HepG2 (cell line): ENCODE measurements around the gene MUL1. TPM values are rescaled to one million over a fixed set of nuclear protein-coding genes. Genes with fewer than 3 reads are reported as not detected.

ENCODE experiments used
- AKAP8 ChIP-seq: sonication (generic); formaldehyde crosslinking; IDR thresholded peaks from 2 replicates; pipeline ENCODE4 v1.5.1; 2020; ENCODE audit warnings: mild to moderate bottlenecking, missing genetic modification reagents
- DBP ChIP-seq: sonication (generic); formaldehyde crosslinking; IDR thresholded peaks from 2 replicates; pipeline ENCODE4 v1.4.0; 2020; ENCODE audit warnings: missing genetic modification reagents; ENCODE audit errors: not compliant biosample characterization
- DRAP1 ChIP-seq: IDR thresholded peaks from 2 replicates; pipeline ENCODE4 v1.6.1; 2016; ENCODE audit warnings: missing genetic modification reagents, missing compliant biosample characterization
- ETV5 ChIP-seq: IDR thresholded peaks from 2 replicates; pipeline ENCODE4 v1.6.1; 2018; ENCODE audit warnings: missing biosample characterization, missing genetic modification reagents, inconsistent platforms, borderline replicate concordance
- GABPA ChIP-seq, 2 experiments: IDR thresholded peaks; 2 replicates each; pipeline ENCODE4 v1.6.1; 2011 to 2016; ENCODE audit warnings: low read depth in 2 of 2, low read length in 1 of 2, missing biosample characterization in 1 of 2, missing genetic modification characterization in 1 of 2
- GLMP ChIP-seq: sonication (generic); formaldehyde crosslinking; IDR thresholded peaks from 2 replicates; pipeline ENCODE4 v1.9.0; 2021; ENCODE audit warnings: missing genetic modification reagents, mild to moderate bottlenecking, borderline replicate concordance
- HOXA5 ChIP-seq: sonication (generic); formaldehyde crosslinking; IDR thresholded peaks from 2 replicates; pipeline ENCODE4 v1.4.0; 2020; ENCODE audit warnings: missing genetic modification reagents
- JDP2 ChIP-seq: sonication (generic); formaldehyde crosslinking; IDR thresholded peaks from 2 replicates; pipeline ENCODE4 v1.8.1; 2022; ENCODE audit warnings: missing genetic modification reagents, borderline replicate concordance
- KLF12 ChIP-seq: sonication (generic); formaldehyde crosslinking; IDR thresholded peaks from 2 replicates; pipeline ENCODE4 v1.4.0; 2020; ENCODE audit warnings: missing genetic modification reagents, borderline replicate concordance
- MAZ ChIP-seq, 2 experiments: sonication (generic) in 1 of 2; formaldehyde crosslinking in 1 of 2; IDR thresholded peaks; 2 replicates each; pipeline versions ENCODE4 v1.5.0 to v1.6.1; 2012 to 2020; ENCODE audit warnings: low read depth in 2 of 2, mild to moderate bottlenecking in 2 of 2, borderline replicate concordance in 1 of 2, improper control_type of control experiment in 1 of 2, low read length in 1 of 2, missing genetic modification reagents in 1 of 2, moderate library complexity in 1 of 2
- MTA3 ChIP-seq: sonication (generic); formaldehyde crosslinking; IDR thresholded peaks from 2 replicates; pipeline ENCODE4 v1.4.0; 2020; ENCODE audit warnings: missing genetic modification reagents
- NR2C2 ChIP-seq: sonication (generic); formaldehyde crosslinking; IDR thresholded peaks from 2 replicates; pipeline ENCODE4 v1.4.0; 2020; ENCODE audit warnings: missing genetic modification reagents, mild to moderate bottlenecking, moderate library complexity, borderline replicate concordance
- PAX8 ChIP-seq: sonication (generic); formaldehyde crosslinking; IDR thresholded peaks from 2 replicates; pipeline ENCODE4 v1.8.0; 2022; ENCODE audit warnings: mild to moderate bottlenecking, missing genetic modification reagents, borderline replicate concordance
- RFX3 ChIP-seq: IDR thresholded peaks from 2 replicates; pipeline ENCODE4 v1.6.1; 2016; ENCODE audit warnings: missing biosample characterization, missing genetic modification reagents
- SIX1 ChIP-seq: sonication (generic); formaldehyde crosslinking; IDR thresholded peaks from 2 replicates; pipeline ENCODE4 v1.4.0; 2020; ENCODE audit warnings: missing genetic modification reagents, borderline replicate concordance
- SNAPC2 ChIP-seq: sonication (generic); formaldehyde crosslinking; IDR thresholded peaks from 2 replicates; pipeline ENCODE4 v1.8.1; 2022; ENCODE audit warnings: mild to moderate bottlenecking, missing genetic modification reagents
- U2AF2 ChIP-seq: fragments of 200-400 bp; formaldehyde crosslinking; IDR thresholded peaks from 2 replicates; pipeline ENCODE4 v1.6.1; 2017; ENCODE audit warnings: low read depth, mild to moderate bottlenecking, low read length
- ZNF510 ChIP-seq: sonication (generic); formaldehyde crosslinking; IDR thresholded peaks from 2 replicates; pipeline ENCODE4 v1.4.0; 2020; ENCODE audit warnings: low read depth, mild to moderate bottlenecking, missing genetic modification reagents
- ZNF513 ChIP-seq: sonication (generic); formaldehyde crosslinking; conservative IDR thresholded peaks from 2 replicates; pipeline ENCODE4 v1.5.0; 2020; ENCODE audit warnings: missing genetic modification reagents
- ZNF546 ChIP-seq: sonication (generic); formaldehyde crosslinking; conservative IDR thresholded peaks from 2 replicates; pipeline ENCODE4 v1.8.1; 2023; ENCODE audit warnings: mild to moderate bottlenecking, missing genetic modification reagents
- ZNF761 ChIP-seq: sonication (generic); formaldehyde crosslinking; conservative IDR thresholded peaks from 2 replicates; pipeline ENCODE4 v1.4.0; 2020; ENCODE audit warnings: mild to moderate bottlenecking, missing genetic modification reagents
- ZSCAN12 ChIP-seq: sonication (generic); formaldehyde crosslinking; IDR thresholded peaks from 2 replicates; pipeline ENCODE4 v1.9.0; 2021; ENCODE audit warnings: mild to moderate bottlenecking, missing genetic modification reagents
- ZSCAN20 ChIP-seq: sonication (generic); formaldehyde crosslinking; IDR thresholded peaks from 2 replicates; pipeline ENCODE4 v1.4.0; 2020; ENCODE audit warnings: missing genetic modification reagents, mild to moderate bottlenecking, borderline replicate concordance
- polyA plus RNA-seq, 8 experiments: library from polyadenylated mRNA; depleted of rRNA in 3 of 8; stranded (reverse) in 7 of 8; unstranded in 1 of 8; fragments of >200 nt; fragmentation: Illumina TruSeq in 4 of 8; extraction: Trizol in 4 of 8; gene quantifications; 2 replicates each; pipeline versions ENCODE4 v1.2.1 to v1.2.3, GENCODE V29; 2011 to 2016; ENCODE audit warnings: low read depth in 4 of 8, missing spikeins in 1 of 8, mixed read lengths in 1 of 8; ENCODE audit not compliant: insufficient read depth in 1 of 8
- total RNA-seq, 5 experiments: library from RNA; depleted of rRNA; stranded (reverse); fragments of >200 nt; fragmentation: Illumina TruSeq; extraction: Trizol; gene quantifications; 2 replicates each; pipeline ENCODE4 v1.2.3, GENCODE V29; 2016; ENCODE audit warnings: low read depth in 1 of 5
- TF ChIP-seq, protein P1 (sequence below): sonication (generic); formaldehyde crosslinking; IDR thresholded peaks from 2 replicates; pipeline ENCODE4 v1.5.0; 2020; ENCODE audit warnings: missing genetic modification reagents

The MUL1 gene
- total and polyA plus RNA-seq, 2 of the 13 experiments (the other 11 are each of a cell fraction or from before 2014, with no cell fraction given): 21.5 to 26.5 TPM

DNA sequence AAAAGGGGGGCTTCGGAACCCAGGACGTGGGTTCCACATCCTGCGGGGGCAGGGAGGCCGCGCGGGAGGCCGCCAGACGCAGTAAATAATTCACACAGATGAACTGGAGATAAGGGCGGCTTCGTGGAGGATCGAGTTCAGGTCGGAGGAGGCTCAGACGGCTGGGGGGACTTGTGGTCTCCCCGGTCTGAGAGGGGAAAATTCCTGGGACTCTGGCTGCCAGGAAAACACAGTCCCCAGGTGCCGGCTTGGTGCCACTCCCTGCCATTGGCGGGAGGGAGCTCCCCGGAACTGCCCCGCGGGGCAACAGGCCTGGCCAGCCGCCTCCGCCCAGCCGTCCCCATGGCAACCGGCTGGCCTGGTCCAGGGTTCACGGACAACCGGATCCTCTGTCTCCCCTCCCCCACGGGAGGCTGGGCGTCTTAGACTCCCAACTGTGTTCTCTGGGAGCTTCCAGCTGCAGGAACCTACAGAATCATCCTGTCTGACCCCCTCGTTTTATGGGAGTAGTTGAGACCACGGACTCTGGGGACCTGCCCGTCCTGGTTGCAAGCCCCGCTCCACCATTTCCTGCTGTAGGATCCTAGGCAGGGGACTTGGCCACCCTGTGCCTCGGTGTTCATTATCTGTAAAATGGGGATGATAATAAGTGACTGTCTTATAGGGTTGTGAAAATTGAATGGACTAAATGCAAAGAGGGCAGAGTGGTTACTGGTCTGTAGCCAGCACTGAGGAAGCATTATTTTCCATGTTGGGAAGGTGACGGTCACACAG is 31.5 kb downstream of the MUL1 start (continued):
- TF ChIP-seq ZNF761 (CRISPR knock-in tag) (0 out of 2 replicates have a peak, but pooled peaks have one; percentile 74), U2AF2 (peak; percentile 96), SNAPC2 (CRISPR knock-in tag) (no peak), GABPA (IDR thresholded peaks at IDR 0.05; ENCODE audit: low read depth, low read length) (0 out of 2 replicates have a peak, but pooled peaks have one; percentile 18), GABPA (CRISPR knock-in tag; IDR thresholded peaks at IDR 0.05; ENCODE audit: low read depth) (peak; percentile 77), SIX1 (CRISPR knock-in tag) (no peak), DBP (CRISPR knock-in tag) (no peak), ZNF510 (CRISPR knock-in tag) (peak; percentile 36; the same call in 1 of the 2 replicates), ZNF546 (CRISPR knock-in tag) (no peak; the same call in 1 of the 2 replicates), MAZ (IDR thresholded peaks at IDR 0.05; ENCODE audit: borderline replicate concordance, low read depth, low read length) (peak; percentile 69), MAZ (CRISPR knock-in tag; IDR thresholded peaks at IDR 0.05; ENCODE audit: low read depth) (peak; percentile 85), ETV5 (peak; percentile 100), ZSCAN20 (CRISPR knock-in tag) (peak; percentile 21; the same call in 1 of the 2 replicates), ZSCAN12 (CRISPR knock-in tag) (no peak), RFX3 (CRISPR knock-in tag) (peak; percentile 99), DRAP1 (peak; percentile 76), KLF12 (CRISPR knock-in tag) (peak; percentile 84; the same call in 1 of the 2 replicates), HOXA5 (CRISPR knock-in tag) (peak; percentile 55; the same call in 1 of the 2 replicates), ZNF513 (0 out of 2 replicates have a peak, but pooled peaks have one; percentile 50), PAX8 (CRISPR knock-in tag) (no peak), GLMP (CRISPR knock-in tag) (no peak), MTA3 (CRISPR knock-in tag) (no peak), JDP2 (no peak), AKAP8 (CRISPR knock-in tag) (peak; percentile 55; the same call in 1 of the 2 replicates), NR2C2 (CRISPR knock-in tag) (peak; percentile 65)
- TF ChIP-seq, protein P1, sequence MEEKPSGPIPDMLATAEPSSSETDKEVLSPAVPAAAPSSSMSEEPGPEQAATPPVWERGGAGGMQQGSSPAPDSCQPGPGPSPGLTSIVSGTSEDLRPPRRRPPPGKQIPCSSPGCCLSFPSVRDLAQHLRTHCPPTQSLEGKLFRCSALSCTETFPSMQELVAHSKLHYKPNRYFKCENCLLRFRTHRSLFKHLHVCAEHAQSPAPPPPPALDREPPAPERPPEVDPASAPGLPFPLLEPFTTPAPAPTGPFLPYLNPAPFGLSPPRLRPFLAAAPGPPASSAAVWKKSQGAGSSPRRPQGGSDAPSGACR (CRISPR knock-in tag): peak; percentile 63; the same call in 1 of the 2 replicates
